ENCODE results near the gene RPL35. TPM values are rescaled to one million over a fixed set of nuclear protein-coding genes. Genes with fewer than 3 reads are reported as not detected.

Gene RPL35
- polyA plus RNA-seq (2013, experiment 1 of 2): 4,023 TPM
- polyA plus RNA-seq (2013, experiment 2 of 2): 3,898 TPM

- H3K4me1 ChIP-seq (ENCODE audit: control insufficient read depth, insufficient read depth, low read depth, low read length): peaks cover 24% of the 10 kb centered on the region
- H3K79me1 ChIP-seq (replicated peaks; ENCODE audit: low read length, poor library complexity, severe bottlenecking): peaks cover 8% of the 10 kb centered on the region
- H2BK120ac ChIP-seq (ENCODE audit: low read depth, low read length): peak within 1 kb of the TSS; percentile 93
- peak within 1 kb of the TSS; percentile 57 for H2AK5ac ChIP-seq (ENCODE audit: low read length, severe bottlenecking)
- H3K4me3 ChIP-seq (ENCODE audit: insufficient read depth in 1 of 2, low read depth in 1 of 2, low read length in 2 of 2): peak within 1 kb of the TSS; percentile 89 to 99
- peak; percentile 94 for DNase-seq
- H3K9me3 ChIP-seq (ENCODE audit: control insufficient read depth, low read length): no peaks in the 10 kb centered on the region
- H4K91ac ChIP-seq (ENCODE audit: low read length): peak within 1 kb of the TSS; percentile 90
- H3K9ac ChIP-seq (ENCODE audit: low read length): peak within 1 kb of the TSS; percentile 94
- peak within 1 kb of the TSS; percentile 32 for H2BK15ac ChIP-seq (ENCODE audit: low read depth, poor library complexity, severe bottlenecking)
- H3K4me2 ChIP-seq (ENCODE audit: low read length, poor library complexity, severe bottlenecking): peak within 1 kb of the TSS; percentile 92
- H4K8ac ChIP-seq (ENCODE audit: low read length): peak within 1 kb of the TSS; percentile 78
- H3K36me3 ChIP-seq (ENCODE audit: control insufficient read depth in 1 of 2, insufficient read depth in 2 of 2, low read depth in 1 of 2, low read length in 2 of 2): peaks cover 45 to 46% of the 10 kb centered on the region in 2 experiments
- H3K4ac ChIP-seq (ENCODE audit: low read depth in 1 of 2, low read length in 2 of 2): peak within 1 kb of the TSS; percentile 75 to 97
- H3K27ac ChIP-seq (ENCODE audit: low read length, poor library complexity, severe bottlenecking): peak within 1 kb of the TSS; percentile 61
- peak within 1 kb of the TSS in 1 of 2 experiments; percentile 75 for H3K23ac ChIP-seq (ENCODE audit: low read length in 2 of 2)
- H2BK5ac ChIP-seq (ENCODE audit: low read depth, low read length, poor library complexity, severe bottlenecking): peak within 1 kb of the TSS; percentile 100
- H3K27me3 ChIP-seq (ENCODE audit: control insufficient read depth in 1 of 2, insufficient read depth in 1 of 2, low read length in 2 of 2): no peaks in the 10 kb centered on the region
- H3K14ac ChIP-seq (ENCODE audit: low read length in 2 of 2): peak within 1 kb of the TSS; percentile 48 to 90
- peak within 1 kb of the TSS; percentile 69 to 97 for H3K18ac ChIP-seq (ENCODE audit: low read depth in 1 of 2, low read length in 2 of 2)
- H2BK12ac ChIP-seq (ENCODE audit: low read length in 2 of 2): peak within 1 kb of the TSS in 1 of 2 experiments; percentile 81
- H2AFZ ChIP-seq (ENCODE audit: low read depth, low read length): peak within 1 kb of the TSS; percentile 89
- WGBS: under 1% methylated on average over 88 of the region's 92 CpGs
Observed at GRCh38 chr9:124861342-124862229, at the start of gene RPL35, which contains the start of gene ARPC5L. RPL35 (minus strand) TSS chr9:124861957; CDS start chr9:124861912, 45 bp downstream. ARPC5L (plus strand) TSS chr9:124862130; CDS start chr9:124869291, 7,161 bp downstream.

- Histone ChIP-seq H3K27me3 (ENCODE audit: control insufficient read depth in 1 of 2, insufficient read depth in 1 of 2, low read length in 2 of 2) (no peaks in the 10 kb centered on the region), H3K9me3 (ENCODE audit: control insufficient read depth, low read length) (no peaks in the 10 kb centered on the region)
- no CpG with 5 or more reads among the region's 2 CpGs for WGBS
Observed at GRCh38 chr9:124908098-124908497, 46.3 kb upstream of the RPL35 start.

DNA sequence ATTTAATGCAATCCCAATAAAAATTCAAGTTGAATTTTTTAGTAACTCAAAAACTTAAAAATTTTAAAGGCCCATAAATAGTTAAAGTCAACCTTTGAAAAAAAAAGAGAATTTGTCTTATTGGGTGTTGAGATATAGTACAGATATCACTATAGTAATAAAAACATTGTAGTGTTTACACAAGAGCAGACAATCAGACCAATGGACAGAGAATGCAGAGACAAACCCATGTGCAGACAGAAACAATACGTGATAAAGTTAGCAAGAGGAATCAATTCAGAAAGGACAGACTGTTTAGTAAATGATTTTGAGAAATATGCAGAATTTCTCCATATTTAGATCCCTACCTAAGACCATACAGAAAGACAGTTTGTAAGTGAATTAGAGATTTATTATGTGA is 45.2 kb upstream of the RPL35 start:
- peaks cover 14 to 51% of the 10 kb centered on the region in 2 experiments for H3K36me3 ChIP-seq (ENCODE audit: control insufficient read depth in 1 of 2, insufficient read depth in 2 of 2, low read depth in 1 of 2, low read length in 2 of 2)
- H2BK5ac ChIP-seq (ENCODE audit: low read depth, low read length, poor library complexity, severe bottlenecking): no peak overlapping the region
- H3K14ac ChIP-seq (ENCODE audit: low read length in 2 of 2): no peak overlapping the region
- H2BK12ac ChIP-seq (ENCODE audit: low read length in 2 of 2): no peak overlapping the region
- H4K8ac ChIP-seq (ENCODE audit: low read length): no peak overlapping the region
- DNase-seq: no peak
- no peak overlapping the region for H3K9ac ChIP-seq (ENCODE audit: low read length)
- H3K4me1 ChIP-seq (ENCODE audit: control insufficient read depth, insufficient read depth, low read depth, low read length): no peaks in the 10 kb centered on the region
- H2AK5ac ChIP-seq (ENCODE audit: low read length, severe bottlenecking): no peak overlapping the region
- H2AFZ ChIP-seq (ENCODE audit: low read depth, low read length): no peak overlapping the region
- H4K91ac ChIP-seq (ENCODE audit: low read length): no peak overlapping the region
- H3K27me3 ChIP-seq (ENCODE audit: control insufficient read depth in 1 of 2, insufficient read depth in 1 of 2, low read length in 2 of 2): no peaks in the 10 kb centered on the region
- no peak overlapping the region for H3K23ac ChIP-seq (ENCODE audit: low read length in 2 of 2)
- no peak overlapping the region for H3K4me2 ChIP-seq (ENCODE audit: low read length, poor library complexity, severe bottlenecking)
- no peak overlapping the region for H2BK120ac ChIP-seq (ENCODE audit: low read depth, low read length)
- no peak overlapping the region for H3K4ac ChIP-seq (ENCODE audit: low read depth in 1 of 2, low read length in 2 of 2)
- no peaks in the 10 kb centered on the region for H3K9me3 ChIP-seq (ENCODE audit: control insufficient read depth, low read length)
- H3K18ac ChIP-seq (ENCODE audit: low read depth in 1 of 2, low read length in 2 of 2): no peak overlapping the region
- no peak overlapping the region for H3K27ac ChIP-seq (ENCODE audit: low read length, poor library complexity, severe bottlenecking)
- H2BK15ac ChIP-seq (ENCODE audit: low read depth, poor library complexity, severe bottlenecking): no peak overlapping the region
- no CpG with 5 or more reads among the region's 1 CpG for WGBS
- H3K4me3 ChIP-seq (ENCODE audit: insufficient read depth in 1 of 2, low read depth in 1 of 2, low read length in 2 of 2): no peak overlapping the region
- no peaks in the 10 kb centered on the region for H3K79me1 ChIP-seq (replicated peaks; ENCODE audit: low read length, poor library complexity, severe bottlenecking)

More at GRCh38 chr9:124908098-124908497, 46.3 kb upstream of the RPL35 start:
- H3K4ac ChIP-seq (ENCODE audit: low read depth in 1 of 2, low read length in 2 of 2): no peak overlapping the region
- no peak for DNase-seq
- H3K36me3 ChIP-seq (ENCODE audit: control insufficient read depth in 1 of 2, insufficient read depth in 2 of 2, low read depth in 1 of 2, low read length in 2 of 2): peaks cover 17 to 55% of the 10 kb centered on the region in 2 experiments
- no peaks in the 10 kb centered on the region for H3K79me1 ChIP-seq (replicated peaks; ENCODE audit: low read length, poor library complexity, severe bottlenecking)
- no peak overlapping the region for H2BK12ac ChIP-seq (ENCODE audit: low read length in 2 of 2)
- no peak overlapping the region for H3K4me3 ChIP-seq (ENCODE audit: insufficient read depth in 1 of 2, low read depth in 1 of 2, low read length in 2 of 2)
- H2AFZ ChIP-seq (ENCODE audit: low read depth, low read length): no peak overlapping the region
- H2AK5ac ChIP-seq (ENCODE audit: low read length, severe bottlenecking): no peak overlapping the region
- H3K14ac ChIP-seq (ENCODE audit: low read length in 2 of 2): no peak overlapping the region
- H3K9ac ChIP-seq (ENCODE audit: low read length): no peak overlapping the region
- H2BK15ac ChIP-seq (ENCODE audit: low read depth, poor library complexity, severe bottlenecking): no peak overlapping the region
- H3K18ac ChIP-seq (ENCODE audit: low read depth in 1 of 2, low read length in 2 of 2): no peak overlapping the region
- H3K4me1 ChIP-seq (ENCODE audit: control insufficient read depth, insufficient read depth, low read depth, low read length): no peaks in the 10 kb centered on the region
- H3K4me2 ChIP-seq (ENCODE audit: low read length, poor library complexity, severe bottlenecking): no peak overlapping the region
- H2BK120ac ChIP-seq (ENCODE audit: low read depth, low read length): no peak overlapping the region
- H3K23ac ChIP-seq (ENCODE audit: low read length in 2 of 2): no peak overlapping the region
- H2BK5ac ChIP-seq (ENCODE audit: low read depth, low read length, poor library complexity, severe bottlenecking): no peak overlapping the region
- no peak overlapping the region for H4K8ac ChIP-seq (ENCODE audit: low read length)
- no peak overlapping the region for H4K91ac ChIP-seq (ENCODE audit: low read length)
- no peak overlapping the region for H3K27ac ChIP-seq (ENCODE audit: low read length, poor library complexity, severe bottlenecking)

DNA sequence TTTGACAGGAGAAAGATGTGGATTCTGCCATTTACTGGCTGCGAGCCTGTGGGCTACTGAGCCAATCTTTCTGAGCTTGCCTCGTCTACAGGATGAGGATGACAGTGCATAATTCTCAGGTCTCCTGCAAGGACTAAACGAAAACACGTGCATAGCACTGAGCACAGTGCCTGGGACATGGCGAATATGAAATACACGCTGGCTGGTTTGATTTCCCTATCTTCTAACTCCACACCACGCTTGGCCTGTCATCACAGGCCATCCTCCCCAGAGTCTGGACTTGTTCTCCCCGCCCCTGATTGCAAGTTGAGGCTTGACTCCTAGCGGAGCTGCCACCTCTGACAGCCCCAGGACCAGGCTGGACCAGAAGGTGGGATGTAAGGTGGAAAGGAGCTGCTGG is 38.1 kb upstream of the RPL35 start:
- Histone ChIP-seq H2AFZ (ENCODE audit: low read depth, low read length) (no peak overlapping the region), H3K36me3 (ENCODE audit: control insufficient read depth in 1 of 2, insufficient read depth in 2 of 2, low read depth in 1 of 2, low read length in 2 of 2) (peaks cover 24 to 52% of the 10 kb centered on the region in 2 experiments), H4K91ac (ENCODE audit: low read length) (no peak overlapping the region), H3K9me3 (ENCODE audit: control insufficient read depth, low read length) (no peaks in the 10 kb centered on the region), H2BK15ac (ENCODE audit: low read depth, poor library complexity, severe bottlenecking) (no peak overlapping the region), H4K8ac (ENCODE audit: low read length) (no peak overlapping the region), H3K79me1 (replicated peaks; ENCODE audit: low read length, poor library complexity, severe bottlenecking) (peaks cover 5% of the 10 kb centered on the region), H2AK5ac (ENCODE audit: low read length, severe bottlenecking) (no peak overlapping the region), H2BK12ac (ENCODE audit: low read length in 2 of 2) (no peak overlapping the region), H3K27me3 (ENCODE audit: control insufficient read depth in 1 of 2, insufficient read depth in 1 of 2, low read length in 2 of 2) (no peaks in the 10 kb centered on the region), H3K4me2 (ENCODE audit: low read length, poor library complexity, severe bottlenecking) (no peak overlapping the region), H3K23ac (ENCODE audit: low read length in 2 of 2) (no peak overlapping the region), H3K4me1 (ENCODE audit: control insufficient read depth, insufficient read depth, low read depth, low read length) (no peaks in the 10 kb centered on the region), H2BK120ac (ENCODE audit: low read depth, low read length) (no peak overlapping the region), H3K4ac (ENCODE audit: low read depth in 1 of 2, low read length in 2 of 2) (no peak overlapping the region), H2BK5ac (ENCODE audit: low read depth, low read length, poor library complexity, severe bottlenecking) (no peak overlapping the region), H3K14ac (ENCODE audit: low read length in 2 of 2) (no peak overlapping the region), H3K9ac (ENCODE audit: low read length) (no peak overlapping the region), H3K27ac (ENCODE audit: low read length, poor library complexity, severe bottlenecking) (no peak overlapping the region), H3K18ac (ENCODE audit: low read depth in 1 of 2, low read length in 2 of 2) (no peak overlapping the region), H3K4me3 (ENCODE audit: insufficient read depth in 1 of 2, low read depth in 1 of 2, low read length in 2 of 2) (no peak overlapping the region)
- no peak for DNase-seq
- WGBS: 95% methylated on average over 9 of the region's 9 CpGs

All from mesenchymal stem cell (in vitro differentiated cells and primary cell).